ENCODE measurements around the gene LDB2. TPM values are rescaled to one million over a fixed set of nuclear protein-coding genes. Genes with fewer than 3 reads are reported as not detected.

Gene LDB2
- total and polyA plus RNA-seq, 2 donors (not counting 3 experiments of a cell fraction or from before 2014, with no cell fraction given): 127 to 223 TPM

GRCh38 chr4:16713271-16713670, 185.2 kb downstream of the LDB2 start:
- H3K4me2 ChIP-seq (ENCODE audit: insufficient read depth, low read length): no peak overlapping the region
- TF ChIP-seq POLR2AphosphoS5 (IDR thresholded peaks at IDR 0.05; ENCODE audit: insufficient read depth, low read depth, low read length) (no peak), CTCF (IDR thresholded peaks at IDR 0.05; ENCODE audit: extremely low read depth in 1 of 2, insufficient read depth in 1 of 2, low read depth in 1 of 2, low read length in 2 of 2) (no peak), EZH2 (IDR thresholded peaks at IDR 0.05; ENCODE audit: borderline replicate concordance, low read depth, low read length, severe bottlenecking) (no peak), POLR2A (IDR thresholded peaks at IDR 0.05; ENCODE audit: low read depth, low read length) (no peak), MAX (IDR thresholded peaks at IDR 0.05; ENCODE audit: insufficient read depth, insufficient read length) (no peak), MYC (IDR thresholded peaks at IDR 0.05; ENCODE audit: low read depth, low read length) (no peak), FOS (IDR thresholded peaks at IDR 0.05; ENCODE audit: borderline replicate concordance, insufficient read depth, low read length) (no peak), GATA2 (IDR thresholded peaks at IDR 0.05; ENCODE audit: insufficient read depth, insufficient read length, low read depth, low read length) (no peak)
- CTCF ChIA-PET: interaction anchor here (0.8 kb wide), 1 partner anchor 196 kb away, joined by 3 read pairs; no protein-coding TSS in a partner anchor
- no peak for FAIRE-seq
- intact Hi-C loops (cut with micrococcal nuclease) (no loop called here), dilution Hi-C loops (cut with MboI; ENCODE audit: extremely low pct_ligation_motif_present, low sequenced_read_pairs) (no loop called here)
- no peaks in the 10 kb centered on the region for H3K27me3 ChIP-seq (ENCODE audit: control insufficient read depth in 2 of 2, insufficient read depth in 2 of 2, low read length in 2 of 2)
- H3K9ac ChIP-seq (replicated peaks; ENCODE audit: extremely low read depth, insufficient read depth, low read length): no peak overlapping the region
- H3K9me3 ChIP-seq (replicated peaks; ENCODE audit: control insufficient read depth, insufficient read depth, low read length): no peaks in the 10 kb centered on the region
- H2AFZ ChIP-seq (ENCODE audit: low read depth, low read length): no peak overlapping the region
- no TSS peak for BruUV-seq (replicated peaks)
- no peak overlapping the region for H3K27ac ChIP-seq (ENCODE audit: insufficient read depth, low read depth, low read length)
- H3K79me2 ChIP-seq (ENCODE audit: control insufficient read depth, insufficient read depth, low read length): no peaks in the 10 kb centered on the region
- H4K20me1 ChIP-seq (replicated peaks; ENCODE audit: control insufficient read depth, extremely low read depth, insufficient read depth, low read length): no peaks in the 10 kb centered on the region
- no peaks in the 10 kb centered on the region for H3K36me3 ChIP-seq (ENCODE audit: control insufficient read depth in 2 of 2, extremely low read depth in 1 of 2, insufficient read depth in 2 of 2, low read length in 2 of 2)
- H3K4me3 ChIP-seq (replicated peaks in 1 of 3; ENCODE audit: insufficient read depth in 1 of 3, low read depth in 1 of 3, low read length in 3 of 3): no peak overlapping the region
- no peaks in the 10 kb centered on the region for H3K9me1 ChIP-seq (replicated peaks; ENCODE audit: control insufficient read depth, extremely low read depth, insufficient read depth, low read length)
- POLR2A ChIA-PET: no interaction called here
- DNase-seq (ENCODE audit: low read depth, low spot score): no peak
- H3K4me1 ChIP-seq (ENCODE audit: control insufficient read depth, extremely low read depth, insufficient read depth, low read length): no peaks in the 10 kb centered on the region
